Ammon's horn (tissue), 1 donor: ENCODE results near the gene GOLGA6L22.
"Not testable (repeated sequence)": the region's sequence is repeated elsewhere in the genome, so short reads cannot be mapped to it uniquely, and the experiment has no call there.

Experiments
- DNase-seq: peaks from one replicate; pipeline ENCODE4 v3.0.0-alpha.2; 2016; ENCODE audit warnings: low spot score

The GOLGA6L22 gene, protein sequence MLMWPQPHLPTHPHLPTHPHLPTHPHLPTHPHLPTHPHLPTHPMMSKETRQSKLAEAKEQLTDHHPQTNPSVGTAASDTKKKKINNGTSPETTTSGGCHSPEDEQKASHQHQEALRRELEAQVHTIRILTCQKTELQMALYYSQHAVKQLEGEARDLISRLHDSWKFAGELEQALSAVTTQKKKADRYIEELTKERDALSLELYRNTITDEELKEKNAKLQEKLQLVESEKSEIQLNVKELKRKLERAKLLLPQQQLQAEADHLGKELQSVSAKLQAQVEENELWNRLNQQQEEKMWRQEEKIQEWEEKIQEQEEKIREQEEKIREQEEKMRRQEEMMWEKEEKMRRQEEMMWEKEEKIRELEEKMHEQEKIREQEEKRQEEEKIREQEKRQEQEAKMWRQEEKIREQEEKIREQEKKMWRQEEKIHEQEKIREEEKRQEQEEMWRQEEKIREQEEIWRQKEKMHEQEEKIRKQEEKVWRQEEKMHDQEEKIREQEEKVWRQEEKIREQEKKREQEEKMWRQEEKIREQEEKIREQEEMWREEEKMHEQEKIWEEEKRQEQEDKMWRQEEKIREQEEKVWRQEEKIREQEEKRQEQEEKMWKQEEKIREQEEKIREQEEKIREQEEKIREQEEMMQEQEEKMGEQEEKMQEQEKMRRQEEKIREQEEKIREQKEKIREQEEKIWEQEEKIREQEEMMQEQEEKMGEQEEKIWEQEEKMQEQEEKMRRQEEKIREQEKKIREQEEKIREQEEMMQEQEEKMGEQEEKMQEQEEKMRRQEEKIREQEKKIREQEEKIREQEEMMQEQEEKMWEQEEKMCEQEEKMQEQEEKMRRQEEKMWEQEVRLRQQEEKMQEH

GRCh38 chr15:22458603-22459002 lies at the start of gene GOLGA6L22:
Gene GOLGA6L22 (plus strand): TSS chr15:22458903. CDS start chr15:22458994, 91 bp downstream.
- DNase-seq = not testable (repeated sequence)

- not testable (repeated sequence) for DNase-seq
These were observed 41.4 kb upstream of the GOLGA6L22 start for GRCh38 chr15:22417288-22417687.

GRCh38 chr15:22417795-22418194 lies 40.9 kb upstream of the GOLGA6L22 start:
- DNase-seq = not testable (repeated sequence)

DNA sequence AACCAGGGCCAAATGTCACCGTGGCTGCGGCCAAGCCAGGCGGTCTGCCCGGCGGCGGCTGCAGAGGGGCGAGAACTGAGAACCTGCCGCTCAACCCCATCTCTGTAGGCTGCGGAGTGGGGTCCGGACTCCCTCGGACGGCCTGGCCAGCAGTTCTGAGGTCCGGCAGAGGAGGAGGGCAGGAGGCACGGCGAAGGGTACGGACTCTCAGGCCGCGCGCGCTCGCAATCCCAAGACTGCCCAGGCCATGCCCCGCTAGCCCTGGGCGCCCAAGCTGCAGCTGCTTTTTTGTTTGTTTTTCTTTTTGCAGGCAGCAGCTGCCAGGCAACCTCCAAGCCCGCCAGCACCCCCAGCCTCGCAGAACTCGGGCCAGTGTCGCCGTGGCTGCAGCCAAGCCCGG lies 40.5 kb upstream of the GOLGA6L22 start:
- not testable (repeated sequence) for DNase-seq

- DNase-seq = peak; percentile 1
These were observed 40.0 kb upstream of the GOLGA6L22 start for GRCh38 chr15:22418666-22419065.

GRCh38 chr15:22420340-22420739 lies 38.4 kb upstream of the GOLGA6L22 start:
- not testable (repeated sequence) for DNase-seq

DNA sequence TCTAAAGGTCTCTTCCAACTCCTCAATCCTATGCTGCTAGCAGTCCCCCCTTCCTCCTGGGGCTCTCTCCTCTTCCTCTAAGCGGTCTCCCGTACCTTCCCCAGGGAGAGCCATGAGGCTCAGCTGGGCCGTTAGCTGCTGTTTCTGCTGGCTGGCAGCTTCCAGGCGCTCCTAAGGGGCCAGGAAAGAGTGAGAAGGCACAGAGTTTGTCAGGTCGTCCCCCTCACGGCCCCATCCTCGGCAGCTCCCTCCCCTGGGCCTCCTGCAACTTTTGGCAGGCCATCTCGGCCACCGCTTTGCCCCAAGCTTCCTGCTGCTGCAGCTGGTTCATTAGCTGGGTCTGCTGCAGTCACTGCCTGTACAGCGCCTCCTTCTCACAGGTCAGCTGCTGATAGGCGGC lies 29.3 kb upstream of the GOLGA6L22 start:
- DNase-seq = not testable (repeated sequence)

DNA sequence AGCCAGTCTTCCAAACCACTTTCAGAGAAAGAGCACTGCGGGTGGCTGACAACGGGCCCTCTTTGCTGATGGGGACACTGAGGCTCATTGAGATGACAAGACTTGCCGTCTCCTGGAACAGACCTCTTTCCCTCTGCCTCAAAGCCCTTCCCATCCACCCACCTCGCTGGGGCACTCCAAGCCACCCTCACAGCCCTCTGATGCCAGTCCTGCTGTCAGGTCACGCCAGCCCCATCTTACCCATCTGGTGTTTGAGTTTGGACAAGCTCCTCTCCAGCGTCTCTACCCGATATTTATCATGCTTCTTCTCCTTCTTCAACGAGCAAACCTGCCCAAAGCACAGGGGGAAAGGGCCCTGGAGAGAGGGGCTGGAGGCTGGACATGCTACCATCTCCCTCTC lies 27.0 kb upstream of the GOLGA6L22 start:
- not testable (repeated sequence) for DNase-seq

- peak; percentile 37 for DNase-seq
These were observed 35.9 kb downstream of the GOLGA6L22 start for GRCh38 chr15:22494490-22495113.

DNA sequence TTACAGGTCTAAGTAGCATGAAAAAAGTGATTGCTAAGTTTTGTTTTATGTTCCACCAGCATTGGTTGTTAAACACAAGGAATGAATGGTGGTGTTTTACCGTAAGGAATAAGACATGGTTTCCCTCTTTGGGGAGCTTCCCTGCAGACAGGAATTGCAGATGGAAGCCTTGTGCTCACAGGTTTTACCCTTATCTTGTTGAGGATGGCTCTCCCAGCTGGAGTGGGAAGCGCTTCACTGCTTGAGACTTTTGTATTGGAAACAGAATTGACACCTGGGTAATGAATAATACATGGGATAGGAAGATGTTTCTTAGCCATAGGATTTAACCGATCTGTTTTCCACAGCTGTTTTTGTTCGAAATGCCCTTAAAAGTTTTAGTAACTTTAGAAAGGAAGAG lies 38.5 kb downstream of the GOLGA6L22 start:
- DNase-seq = not testable (repeated sequence)

- DNase-seq = not testable (repeated sequence)
These were observed 39.7 kb downstream of the GOLGA6L22 start for GRCh38 chr15:22498220-22498925.

- not testable (repeated sequence) for DNase-seq
These were observed 43.6 kb downstream of the GOLGA6L22 start for GRCh38 chr15:22502272-22502671.

DNA sequence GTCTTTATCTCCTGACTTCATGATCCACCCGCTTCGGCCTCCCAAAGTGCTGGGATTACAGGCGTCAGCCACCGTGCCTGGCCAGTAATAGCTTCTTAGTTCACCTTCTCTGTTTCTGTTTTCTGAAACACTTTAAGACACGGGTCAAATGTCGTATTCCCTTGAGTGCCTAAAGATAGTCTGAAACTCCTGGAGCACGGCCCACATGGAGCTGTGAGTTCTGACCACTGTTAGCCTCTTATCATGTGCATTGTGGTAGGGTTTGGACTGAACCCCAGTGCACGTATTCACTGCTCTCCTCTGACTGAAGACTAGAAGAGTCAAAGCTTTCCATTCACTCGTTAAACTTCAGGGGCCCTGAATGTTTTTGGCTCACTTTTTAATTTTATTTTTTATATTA lies 48.3 kb downstream of the GOLGA6L22 start:
- not testable (repeated sequence) for DNase-seq

GRCh38 chr15:22516140-22516539 lies 57.4 kb downstream of the GOLGA6L22 start:
- not testable (repeated sequence) for DNase-seq
